Measurements from ENCODE around the gene CEP97.

Gene CEP97

GRCh38 chr3:101809178-101810021 lies 85.0 kb downstream of the CEP97 start:
- ATAC-seq = peak; percentile 65
- TF ChIP-seq ZFP30 (CRISPR knock-in tag; IDR thresholded peaks at IDR 0.05) (no peak), ZFP3 (CRISPR knock-in tag; IDR thresholded peaks at IDR 0.05) (no peak), BACH2 (CRISPR knock-in tag; IDR thresholded peaks at IDR 0.05; ENCODE audit: borderline replicate concordance) (no peak)

GRCh38 chr3:101810022-101810418 lies 85.6 kb downstream of the CEP97 start:
- TF ChIP-seq TSHZ2 (CRISPR knock-in tag; IDR thresholded peaks at IDR 0.05) (no peak), PPARA (CRISPR knock-in tag; IDR thresholded peaks at IDR 0.05; ENCODE audit: borderline replicate concordance) (no peak), RARB (CRISPR knock-in tag; IDR thresholded peaks at IDR 0.05) (no peak), TCF4 (CRISPR knock-in tag; IDR thresholded peaks at IDR 0.05; ENCODE audit: borderline replicate concordance) (no peak), CSRNP3 (CRISPR knock-in tag; IDR thresholded peaks at IDR 0.05) (no peak), TOX (CRISPR knock-in tag; IDR thresholded peaks at IDR 0.05; ENCODE audit: borderline replicate concordance) (no peak), ISL1 (CRISPR knock-in tag; IDR thresholded peaks at IDR 0.05) (peak; percentile 31)

GRCh38 chr3:101811875-101812274 lies 87.5 kb downstream of the CEP97 start:
- ATAC-seq = no peak
- TF ChIP-seq GLIS3 (CRISPR knock-in tag; IDR thresholded peaks at IDR 0.05) (no peak), ISL1 (CRISPR knock-in tag; IDR thresholded peaks at IDR 0.05) (no peak), ZC3H10 (CRISPR knock-in tag; IDR thresholded peaks at IDR 0.05) (no peak), SNAI2 (CRISPR knock-in tag; IDR thresholded peaks at IDR 0.05) (no peak), ARNTL (CRISPR knock-in tag; IDR thresholded peaks at IDR 0.05; ENCODE audit: borderline replicate concordance, low read depth) (no peak)

More at GRCh38 chr3:101810022-101810418, 85.6 kb downstream of the CEP97 start:
- no peak; the same call in 2 of the 3 replicates for ATAC-seq

GRCh38 chr3:101812895-101813294 lies 88.5 kb downstream of the CEP97 start:
- ATAC-seq = no peak; the same call in 2 of the 3 replicates
- TF ChIP-seq BACH2 (CRISPR knock-in tag; IDR thresholded peaks at IDR 0.05; ENCODE audit: borderline replicate concordance) = no peak
- TF ChIP-seq POU6F1 (CRISPR knock-in tag; IDR thresholded peaks at IDR 0.05; ENCODE audit: borderline replicate concordance, low read depth) = no peak
- no peak for TF ChIP-seq ARNTL (CRISPR knock-in tag; IDR thresholded peaks at IDR 0.05; ENCODE audit: borderline replicate concordance, low read depth)
- no peak for TF ChIP-seq CSRNP3 (CRISPR knock-in tag; IDR thresholded peaks at IDR 0.05)
- no peak for TF ChIP-seq PATZ1 (CRISPR knock-in tag; IDR thresholded peaks at IDR 0.05; ENCODE audit: borderline replicate concordance)
